ENCODE measurements around the gene TBL1X. TPM values are rescaled to one million over a fixed set of nuclear protein-coding genes. Genes with fewer than 3 reads are reported as not detected.

Gene TBL1X
- total and polyA plus RNA-seq, 2 donors (not counting 3 experiments of a cell fraction or from before 2014, with no cell fraction given): 8.7 to 25.3 TPM

DNA sequence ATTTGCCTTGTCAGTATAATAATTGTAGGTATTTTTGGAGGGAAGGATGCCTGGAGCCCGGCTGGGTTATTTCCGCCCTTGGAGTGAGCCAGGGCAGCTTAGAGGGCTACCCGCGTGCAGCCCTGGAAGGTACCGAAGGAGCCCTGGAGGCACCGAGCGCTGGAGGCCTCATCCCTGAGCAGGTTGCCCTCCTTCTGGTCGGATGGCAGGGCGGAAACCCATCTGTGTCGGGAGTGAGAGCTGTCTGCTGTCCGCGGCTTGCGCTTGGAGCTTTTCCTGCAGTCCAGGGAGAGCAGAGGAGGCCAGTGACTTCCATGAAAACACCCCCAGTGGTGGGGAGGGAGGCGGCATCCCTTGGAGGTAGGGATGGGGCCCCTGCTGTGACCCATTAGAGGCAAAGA lies 122.1 kb downstream of the TBL1X start:
- no peaks in the 10 kb centered on the region for H3K9me3 ChIP-seq (replicated peaks; ENCODE audit: control insufficient read depth, insufficient read depth, low read length)
- H3K27me3 ChIP-seq (ENCODE audit: control insufficient read depth in 2 of 2, insufficient read depth in 2 of 2, low read length in 2 of 2): no peaks in the 10 kb centered on the region
- FAIRE-seq: no peak
- H3K36me3 ChIP-seq (ENCODE audit: control insufficient read depth in 2 of 2, extremely low read depth in 1 of 2, insufficient read depth in 2 of 2, low read length in 2 of 2): no peaks in the 10 kb centered on the region
- no peaks in the 10 kb centered on the region for H4K20me1 ChIP-seq (replicated peaks; ENCODE audit: control insufficient read depth, extremely low read depth, insufficient read depth, low read length)
- H2AFZ ChIP-seq (ENCODE audit: low read depth, low read length): no peak overlapping the region
- peaks cover 2% of the 10 kb centered on the region for H3K4me1 ChIP-seq (ENCODE audit: control insufficient read depth, extremely low read depth, insufficient read depth, low read length)
- ChIA-PET POLR2A (no interaction called here), CTCF (no interaction called here)
- dilution Hi-C loops (cut with MboI; ENCODE audit: extremely low pct_ligation_motif_present, low sequenced_read_pairs): no loop called here
- no peak overlapping the region for H3K27ac ChIP-seq (ENCODE audit: insufficient read depth, low read depth, low read length)
- no peak overlapping the region for H3K9ac ChIP-seq (replicated peaks; ENCODE audit: extremely low read depth, insufficient read depth, low read length)
- H3K79me2 ChIP-seq (ENCODE audit: control insufficient read depth, insufficient read depth, low read length): no peaks in the 10 kb centered on the region
- BruUV-seq (replicated peaks): no TSS peak
- no peak for TF ChIP-seq MYC (IDR thresholded peaks at IDR 0.05; ENCODE audit: low read depth, low read length)
- H3K4me3 ChIP-seq (replicated peaks in 1 of 3; ENCODE audit: insufficient read depth in 1 of 3, low read depth in 1 of 3, low read length in 3 of 3): no peak overlapping the region
- DNase-seq (ENCODE audit: low read depth, low spot score): no peak
- H3K4me2 ChIP-seq (ENCODE audit: insufficient read depth, low read length): no peak overlapping the region
- no peaks in the 10 kb centered on the region for H3K9me1 ChIP-seq (replicated peaks; ENCODE audit: control insufficient read depth, extremely low read depth, insufficient read depth, low read length)
- intact Hi-C loops (cut with micrococcal nuclease): no loop called here

- Histone ChIP-seq H3K9me3 (replicated peaks; ENCODE audit: control insufficient read depth, insufficient read depth, low read length) (no peaks in the 10 kb centered on the region), H3K4me3 (replicated peaks in 1 of 3; ENCODE audit: insufficient read depth in 1 of 3, low read depth in 1 of 3, low read length in 3 of 3) (no peak overlapping the region), H2AFZ (ENCODE audit: low read depth, low read length) (no peak overlapping the region), H3K9ac (replicated peaks; ENCODE audit: extremely low read depth, insufficient read depth, low read length) (no peak overlapping the region), H4K20me1 (replicated peaks; ENCODE audit: control insufficient read depth, extremely low read depth, insufficient read depth, low read length) (no peaks in the 10 kb centered on the region), H3K4me1 (ENCODE audit: control insufficient read depth, extremely low read depth, insufficient read depth, low read length) (peaks cover under 1% of the 10 kb centered on the region), H3K27me3 (ENCODE audit: control insufficient read depth in 2 of 2, insufficient read depth in 2 of 2, low read length in 2 of 2) (no peaks in the 10 kb centered on the region), H3K36me3 (ENCODE audit: control insufficient read depth in 2 of 2, extremely low read depth in 1 of 2, insufficient read depth in 2 of 2, low read length in 2 of 2) (no peaks in the 10 kb centered on the region), H3K79me2 (ENCODE audit: control insufficient read depth, insufficient read depth, low read length) (no peaks in the 10 kb centered on the region), H3K27ac (ENCODE audit: insufficient read depth, low read depth, low read length) (no peak overlapping the region), H3K4me2 (ENCODE audit: insufficient read depth, low read length) (no peak overlapping the region), H3K9me1 (replicated peaks; ENCODE audit: control insufficient read depth, extremely low read depth, insufficient read depth, low read length) (no peaks in the 10 kb centered on the region)
- no peak for TF ChIP-seq MYC (IDR thresholded peaks at IDR 0.05; ENCODE audit: low read depth, low read length)
- TF ChIP-seq, protein P1, sequence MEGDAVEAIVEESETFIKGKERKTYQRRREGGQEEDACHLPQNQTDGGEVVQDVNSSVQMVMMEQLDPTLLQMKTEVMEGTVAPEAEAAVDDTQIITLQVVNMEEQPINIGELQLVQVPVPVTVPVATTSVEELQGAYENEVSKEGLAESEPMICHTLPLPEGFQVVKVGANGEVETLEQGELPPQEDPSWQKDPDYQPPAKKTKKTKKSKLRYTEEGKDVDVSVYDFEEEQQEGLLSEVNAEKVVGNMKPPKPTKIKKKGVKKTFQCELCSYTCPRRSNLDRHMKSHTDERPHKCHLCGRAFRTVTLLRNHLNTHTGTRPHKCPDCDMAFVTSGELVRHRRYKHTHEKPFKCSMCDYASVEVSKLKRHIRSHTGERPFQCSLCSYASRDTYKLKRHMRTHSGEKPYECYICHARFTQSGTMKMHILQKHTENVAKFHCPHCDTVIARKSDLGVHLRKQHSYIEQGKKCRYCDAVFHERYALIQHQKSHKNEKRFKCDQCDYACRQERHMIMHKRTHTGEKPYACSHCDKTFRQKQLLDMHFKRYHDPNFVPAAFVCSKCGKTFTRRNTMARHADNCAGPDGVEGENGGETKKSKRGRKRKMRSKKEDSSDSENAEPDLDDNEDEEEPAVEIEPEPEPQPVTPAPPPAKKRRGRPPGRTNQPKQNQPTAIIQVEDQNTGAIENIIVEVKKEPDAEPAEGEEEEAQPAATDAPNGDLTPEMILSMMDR (IDR thresholded peaks at IDR 0.05; ENCODE audit: extremely low read depth in 1 of 2, insufficient read depth in 1 of 2, low read depth in 1 of 2, low read length in 2 of 2): no peak
- TF ChIP-seq, protein P2, sequence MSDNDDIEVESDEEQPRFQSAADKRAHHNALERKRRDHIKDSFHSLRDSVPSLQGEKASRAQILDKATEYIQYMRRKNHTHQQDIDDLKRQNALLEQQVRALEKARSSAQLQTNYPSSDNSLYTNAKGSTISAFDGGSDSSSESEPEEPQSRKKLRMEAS (IDR thresholded peaks at IDR 0.05; ENCODE audit: insufficient read depth, insufficient read length): no peak
- TF ChIP-seq GATA2 (IDR thresholded peaks at IDR 0.05; ENCODE audit: insufficient read depth, insufficient read length, low read depth, low read length): no peak
- no peak for TF ChIP-seq JUN (IDR thresholded peaks at IDR 0.05; ENCODE audit: borderline replicate concordance, insufficient read depth, insufficient read length, low read depth)
- TF ChIP-seq POLR2A (IDR thresholded peaks at IDR 0.05; ENCODE audit: low read depth, low read length): no peak
- no peak for TF ChIP-seq POLR2AphosphoS5 (IDR thresholded peaks at IDR 0.05; ENCODE audit: insufficient read depth, low read depth, low read length)
- no peak for TF ChIP-seq EZH2 (IDR thresholded peaks at IDR 0.05; ENCODE audit: borderline replicate concordance, low read depth, low read length, severe bottlenecking)
- no peak for TF ChIP-seq FOS (IDR thresholded peaks at IDR 0.05; ENCODE audit: borderline replicate concordance, insufficient read depth, low read length)
- dilution Hi-C loops (cut with MboI; ENCODE audit: extremely low pct_ligation_motif_present, low sequenced_read_pairs): no loop called here
- ChIA-PET POLR2A (no interaction called here), CTCF (no interaction called here)
- no peak for FAIRE-seq
- BruUV-seq (replicated peaks): no TSS peak
- intact Hi-C loops (cut with micrococcal nuclease): no loop called here
- DNase-seq (ENCODE audit: low read depth, low spot score): no peak
Measured at GRCh38 chrX:9587642-9588041, 122.8 kb downstream of the TBL1X start.

Measured in endothelial cell of umbilical vein (primary cell).